SW480 (cell line): Measurements from ENCODE around the gene SEPTIN12.
A peak's percentile ranks its signal among the peaks of the same experiment; 100 is the strongest.
"Not testable (repeated sequence)": the region's sequence is repeated elsewhere in the genome, so short reads cannot be mapped to it uniquely, and the experiment has no call there.

Source experiments
- DNase-seq: peaks from one replicate; pipeline ENCODE4 v3.0.0-alpha.2; 2016; ENCODE audit warnings: low spot score

SEPTIN12 gene

DNA sequence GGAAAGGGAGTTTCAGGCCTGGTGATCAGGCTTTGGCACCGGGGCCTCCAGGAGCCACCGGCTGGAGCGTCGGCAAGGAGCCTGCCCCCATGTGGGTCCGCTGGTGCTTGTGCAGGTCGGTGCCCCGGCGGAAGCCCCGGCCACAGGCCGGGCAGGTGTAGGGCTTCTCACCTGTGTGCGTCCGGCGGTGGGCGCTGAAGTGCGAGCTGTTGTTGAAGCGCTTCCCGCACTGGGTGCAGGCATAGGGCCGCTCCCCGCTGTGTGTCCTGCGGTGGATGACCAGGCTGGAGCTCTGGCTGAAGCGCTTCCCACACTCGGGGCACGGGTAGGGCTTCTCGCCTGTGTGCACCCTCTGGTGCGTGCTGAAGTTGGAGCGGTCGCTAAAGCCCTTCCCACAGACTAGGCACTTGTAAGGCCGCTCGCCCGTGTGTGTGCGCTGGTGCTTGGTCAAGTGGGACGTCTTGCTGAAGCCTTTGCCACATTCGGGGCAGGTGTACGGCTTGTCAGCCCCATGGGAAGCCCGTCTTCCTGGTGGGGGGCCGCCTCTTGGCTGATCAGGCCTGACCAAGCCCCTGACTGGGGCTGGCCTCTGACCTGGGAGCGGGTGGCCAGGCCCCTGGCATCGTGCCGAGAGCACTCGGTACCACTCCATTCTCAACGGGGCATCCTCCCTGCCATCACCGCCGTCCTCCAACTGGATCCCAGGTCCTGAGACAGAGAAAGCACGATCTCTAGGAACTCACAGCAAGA, 35.6 kb downstream of the SEPTIN12 start:
- no peak for DNase-seq

DNA sequence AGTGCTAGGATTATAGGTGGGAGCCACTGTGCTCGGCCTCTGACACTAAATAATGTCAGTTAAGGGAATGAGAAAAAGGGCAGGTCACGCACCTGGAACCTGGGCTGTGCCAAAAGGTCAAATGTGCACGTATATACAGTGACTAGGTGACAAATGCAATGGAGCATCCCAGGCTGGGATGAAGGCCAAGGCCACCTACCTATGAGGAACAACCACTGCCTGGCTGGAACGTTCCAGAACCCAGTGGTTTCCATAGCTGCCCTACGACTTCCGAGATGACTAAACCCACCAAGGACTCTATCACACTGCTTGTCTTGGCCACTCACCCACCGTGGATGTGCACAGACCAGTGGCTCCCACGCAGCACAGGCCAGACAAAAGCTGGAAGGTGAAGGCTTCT, 37.2 kb downstream of the SEPTIN12 start:
- no peak for DNase-seq

GRCh38 chr16:4749700-4750257, 38.4 kb downstream of the SEPTIN12 start:
- DNase-seq = no peak

- no peak for DNase-seq
Observed at GRCh38 chr16:4748682-4749411, 39.3 kb downstream of the SEPTIN12 start.

DNA sequence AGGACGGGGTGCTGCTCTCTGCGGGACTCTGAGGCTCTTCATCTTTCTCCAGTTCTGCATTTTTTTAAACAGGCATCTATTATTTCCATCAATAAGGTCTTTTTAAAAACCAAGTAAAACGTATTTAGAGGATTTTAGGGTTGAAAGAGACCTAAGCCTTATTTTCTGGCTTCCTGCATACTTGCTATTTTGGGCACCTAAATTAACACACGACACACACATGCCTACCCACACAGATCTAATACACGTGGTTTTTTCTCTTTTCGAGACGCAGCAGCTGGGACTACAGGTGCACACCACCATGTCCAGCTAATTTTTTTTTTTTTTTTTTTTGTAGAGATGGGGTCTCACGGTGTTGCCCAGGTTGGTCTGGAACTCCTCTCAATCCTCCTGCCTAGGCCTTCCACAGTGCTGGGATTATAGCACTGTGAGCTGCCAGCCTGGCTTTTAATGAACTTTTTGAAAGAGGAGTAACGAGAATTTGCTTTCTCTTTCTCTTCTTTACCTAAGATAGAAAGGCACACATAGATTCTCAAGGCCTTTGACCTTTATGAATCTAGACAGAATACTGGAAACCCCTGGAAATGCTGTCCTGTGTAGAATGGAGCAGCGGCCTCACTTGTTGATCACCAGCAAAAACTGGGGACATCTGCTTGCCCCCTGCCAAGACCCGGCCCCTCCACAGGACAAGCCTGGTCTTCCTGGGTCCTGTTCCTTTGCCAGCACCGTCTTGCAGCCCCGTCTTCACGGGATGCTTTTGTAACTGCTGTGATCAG, 40.1 kb downstream of the SEPTIN12 start:
- no peak for DNase-seq

GRCh38 chr16:4746991-4747574, 41.1 kb downstream of the SEPTIN12 start:
- DNase-seq = no peak

DNA sequence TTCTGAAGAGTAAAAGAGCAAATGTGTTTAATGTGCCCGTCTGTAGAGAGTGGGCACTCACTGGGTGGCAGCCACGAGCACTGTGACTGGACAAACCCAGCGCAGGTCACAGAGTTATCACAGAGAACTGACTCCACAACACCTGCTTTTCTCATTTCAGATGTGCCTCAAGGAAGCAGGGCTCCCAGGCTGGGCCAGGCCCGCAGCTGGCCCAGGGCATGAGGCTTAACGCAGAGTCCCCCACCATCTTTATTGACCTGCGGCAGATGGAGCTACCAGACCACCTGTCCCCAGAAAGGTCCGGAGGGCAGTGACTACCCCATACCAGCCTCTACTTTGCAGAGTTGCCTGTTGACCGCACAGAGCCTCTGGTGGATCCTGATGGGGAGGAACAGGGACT, 41.9 kb downstream of the SEPTIN12 start:
- DNase-seq = no peak

GRCh38 chr16:4745274-4745569, 42.9 kb downstream of the SEPTIN12 start:
- DNase-seq = no peak

DNA sequence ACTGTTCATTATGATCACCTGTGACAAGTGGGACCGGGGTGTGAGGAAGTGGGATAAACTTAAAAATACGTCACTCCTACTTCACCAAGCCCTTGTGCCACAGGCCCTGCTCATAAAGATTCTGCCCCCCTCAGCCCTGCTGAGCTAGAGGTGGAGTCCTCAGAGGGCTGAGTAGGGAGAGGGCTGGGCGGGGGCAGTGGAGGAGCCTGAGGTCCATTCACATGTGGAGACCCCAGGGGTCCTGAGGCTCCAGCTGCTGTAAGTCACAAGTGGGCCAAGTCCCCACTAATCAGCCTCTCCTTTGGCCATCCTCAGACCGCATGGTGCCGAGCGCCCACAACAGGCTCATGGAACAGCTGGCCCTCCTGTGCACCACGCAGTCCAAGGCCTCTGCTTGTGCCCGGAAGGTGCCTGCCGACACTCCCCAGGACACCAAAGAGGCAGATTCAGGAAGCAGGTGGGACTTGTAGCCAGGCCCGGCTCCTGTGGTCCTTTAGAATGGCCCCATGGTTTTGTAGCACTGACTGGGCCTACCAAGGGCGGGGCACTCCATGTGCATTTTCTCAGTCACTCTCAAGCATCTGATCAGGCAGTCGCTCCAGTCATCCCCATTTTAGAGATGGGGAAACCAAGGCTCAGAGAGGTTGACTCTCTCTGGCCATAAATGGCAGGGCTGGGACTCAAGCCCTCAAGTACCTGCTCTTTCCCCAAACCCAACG, 43.4 kb downstream of the SEPTIN12 start:
- no peak for DNase-seq

DNA sequence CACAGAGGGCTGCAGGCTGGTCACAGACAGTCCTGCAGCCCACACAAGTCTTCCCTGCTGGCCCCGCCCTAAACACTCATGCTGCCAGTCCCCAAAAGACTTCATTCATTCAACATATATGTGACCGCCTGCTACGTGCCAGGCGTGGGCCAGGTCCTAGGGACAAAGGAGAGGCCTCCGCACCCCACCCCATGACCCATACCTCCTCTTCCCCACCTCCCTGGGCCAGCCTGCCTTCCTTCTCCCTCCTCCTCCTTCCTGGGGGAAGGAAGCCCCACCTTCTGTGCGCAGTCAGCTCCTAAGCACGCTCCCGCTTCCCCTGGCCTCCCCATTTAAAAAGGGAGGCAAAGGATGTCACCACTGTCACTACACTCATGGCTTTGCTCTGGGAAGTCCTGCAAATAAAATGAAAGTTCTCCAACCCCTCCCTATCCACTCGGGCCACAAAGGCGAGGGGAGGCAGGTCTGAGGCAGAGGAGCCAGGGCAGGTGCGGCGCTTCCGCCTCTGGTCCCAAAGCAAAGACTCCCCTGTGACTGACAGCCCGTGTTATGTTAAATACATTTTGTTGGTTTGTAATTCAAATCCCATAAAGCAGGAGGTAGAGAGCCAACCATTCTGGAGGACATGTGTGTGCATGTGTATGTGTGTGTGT, 44.8 kb downstream of the SEPTIN12 start:
- DNase-seq = no peak

GRCh38 chr16:4738370-4738769, 49.8 kb downstream of the SEPTIN12 start:
- not testable (repeated sequence) for DNase-seq

DNA sequence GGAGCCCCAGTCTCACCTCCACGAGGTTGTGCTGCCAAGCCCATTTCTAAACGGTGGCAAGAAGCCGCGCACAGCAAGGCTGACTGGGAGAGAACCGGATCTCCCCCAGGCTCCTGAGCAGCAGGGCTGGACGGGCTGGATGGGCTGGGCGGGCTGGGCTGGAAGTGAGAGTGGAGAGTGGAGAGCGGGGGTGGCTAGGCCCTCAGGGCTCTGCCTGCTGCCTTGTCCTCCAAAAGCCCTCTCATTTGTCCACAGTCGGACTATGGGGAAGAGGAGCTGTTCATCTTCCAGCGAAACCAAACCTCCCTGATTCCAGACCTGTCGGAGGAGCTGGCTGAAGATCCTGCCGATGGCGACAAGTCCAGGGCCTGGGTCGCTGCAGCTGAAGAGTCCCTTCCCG, 50.6 kb downstream of the SEPTIN12 start:
- no peak for DNase-seq

DNA sequence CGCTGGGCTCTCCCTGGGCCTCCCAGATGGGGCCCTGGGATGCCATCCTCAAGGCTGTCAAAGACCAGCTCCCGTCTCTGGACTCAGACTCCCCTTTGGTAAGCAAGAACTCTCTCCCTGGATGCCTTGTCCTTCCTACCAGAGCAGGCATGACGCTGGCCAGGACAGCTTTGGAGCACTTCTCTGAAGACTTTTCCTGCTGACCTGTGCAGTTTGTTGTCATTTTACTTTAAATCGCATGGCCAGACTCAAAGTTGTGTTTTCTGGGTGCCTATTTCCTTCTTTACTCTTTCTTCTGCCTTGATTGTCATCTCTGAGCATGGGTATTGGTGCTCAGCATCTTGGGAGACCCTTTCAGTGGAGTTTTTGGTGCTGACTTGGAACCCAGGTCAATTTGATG, 51.6 kb downstream of the SEPTIN12 start:
- no peak for DNase-seq

GRCh38 chr16:4734730-4735535, 53.2 kb downstream of the SEPTIN12 start:
- peak; percentile 63 for DNase-seq

DNA sequence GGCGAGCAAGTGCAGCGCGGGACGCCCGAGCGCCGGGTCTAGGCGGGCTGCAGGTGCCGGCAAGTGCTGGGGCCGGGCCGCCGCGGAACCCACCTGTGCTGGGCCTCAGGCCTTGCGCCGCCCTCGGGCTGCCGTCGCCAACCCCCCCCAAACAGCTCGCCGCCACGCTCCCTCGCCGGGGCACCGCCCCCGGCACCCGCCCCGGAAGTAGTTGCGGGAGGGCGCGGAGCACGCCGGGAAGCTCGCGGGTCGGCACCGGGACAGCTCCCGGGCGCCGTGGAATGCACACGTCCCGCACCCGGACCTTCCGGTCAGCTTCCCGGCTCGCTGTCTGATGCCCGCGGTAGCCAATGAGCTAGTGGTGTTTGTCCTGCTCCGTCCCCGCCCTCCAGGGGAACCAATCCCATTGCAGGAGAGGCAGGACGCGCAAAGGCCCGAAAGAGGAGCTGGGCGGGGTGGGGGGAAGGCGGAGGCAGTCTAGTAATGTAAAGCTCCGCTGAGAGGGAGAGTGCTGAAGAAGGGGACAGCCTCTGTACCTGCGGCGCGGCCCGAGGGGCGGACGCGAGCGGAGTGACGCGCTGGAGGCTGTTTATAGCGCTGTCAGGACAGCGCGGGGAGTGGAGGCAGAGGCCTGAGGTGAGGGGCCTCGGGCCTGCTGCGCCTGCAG, 53.9 kb downstream of the SEPTIN12 start, which contains the start of the genes ANKS3 and DNAAF8:
Gene ANKS3, minus strand, starts transcription at position 209 of the 667 bp plus-strand sequence. CDS start 4,122 bp downstream, outside the sequence.
Gene DNAAF8, plus strand, starts transcription at position 475 of the 667 bp plus-strand sequence. CDS start 1,978 bp downstream, outside the sequence.
- DNase-seq = peak; percentile 94

GRCh38 chr16:4733747-4734062, 54.4 kb downstream of the SEPTIN12 start:
- no peak for DNase-seq

GRCh38 chr16:4733211-4733742, 54.9 kb downstream of the SEPTIN12 start:
- DNase-seq = no peak

DNA sequence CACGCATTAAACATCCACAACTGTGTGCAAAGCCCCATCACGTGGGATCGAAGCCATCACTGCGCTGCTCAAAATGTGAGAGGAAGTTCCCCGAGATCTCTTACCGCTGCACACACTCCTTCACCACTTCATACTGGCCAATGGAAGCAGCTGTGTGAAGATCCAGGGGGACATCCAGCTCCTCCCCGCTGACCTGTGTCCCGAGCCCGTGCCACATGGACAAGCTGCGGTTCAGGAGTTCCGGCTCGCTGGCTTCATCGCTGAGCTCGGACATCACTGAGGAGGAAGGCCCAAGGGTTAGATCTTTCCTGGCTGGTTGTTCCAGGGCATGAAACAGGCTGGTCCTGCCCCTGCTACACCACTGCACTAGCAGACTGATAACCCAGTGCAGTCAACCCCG, 58.3 kb downstream of the SEPTIN12 start:
- no peak for DNase-seq

GRCh38 chr16:4728676-4729075, 59.5 kb downstream of the SEPTIN12 start:
- no peak for DNase-seq
